GM15510 (cell line): ENCODE data around the gene BABAM1.

Experiments
- POLR2A ChIP-seq: IDR thresholded peaks from 3 replicates; pipeline ENCODE4 v1.6.1; 2011; ENCODE audit warnings: borderline replicate concordance; ENCODE audit not compliant: insufficient read length; ENCODE audit errors: extremely low read depth

BABAM1 gene

GRCh38 chr19:17283504-17283996, 16.3 kb downstream of the BABAM1 start:
- no peak for TF ChIP-seq POLR2A

GRCh38 chr19:17285415-17286135, 18.3 kb downstream of the BABAM1 start:
- TF ChIP-seq POLR2A: no peak

DNA sequence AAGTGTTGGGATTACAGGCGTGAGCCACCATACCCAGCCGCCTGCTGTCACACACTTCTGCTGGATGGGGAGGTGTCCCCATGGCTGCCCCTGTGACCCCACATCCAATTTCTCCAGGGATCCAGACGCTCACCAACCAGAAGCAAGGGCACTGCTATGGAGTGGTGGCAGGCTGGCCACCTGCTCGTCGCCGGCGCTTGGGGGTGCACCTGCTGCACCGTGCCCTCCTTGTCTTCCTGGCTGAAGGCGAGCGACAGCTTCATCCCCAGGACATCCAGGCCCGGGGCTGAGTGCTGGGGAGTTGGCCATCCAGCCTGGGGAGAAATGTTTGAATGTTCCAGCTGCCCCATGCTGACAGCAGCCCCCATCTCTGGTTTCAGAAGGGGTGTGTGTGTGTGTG, 19.0 kb downstream of the BABAM1 start:
- TF ChIP-seq POLR2A: no peak

DNA sequence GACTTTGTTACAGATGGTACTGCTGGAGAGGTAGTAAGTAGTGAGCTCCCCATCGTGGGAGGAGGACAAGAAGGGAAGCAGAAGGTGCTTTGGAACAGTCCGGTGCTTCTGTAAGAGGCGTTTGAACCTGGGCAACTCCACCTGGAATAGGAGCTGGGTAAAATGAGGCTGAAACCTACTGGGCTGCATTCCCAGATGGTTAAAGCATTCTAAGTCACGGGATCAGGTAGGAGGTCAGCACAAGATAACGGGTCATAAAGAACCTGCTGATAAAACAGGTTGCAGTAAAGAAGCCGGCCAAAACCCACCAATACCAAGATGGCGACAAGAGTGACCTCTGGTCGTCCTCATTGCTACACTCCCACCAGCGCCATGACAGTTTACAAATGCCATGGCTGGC, 19.5 kb downstream of the BABAM1 start:
- TF ChIP-seq POLR2A: no peak

DNA sequence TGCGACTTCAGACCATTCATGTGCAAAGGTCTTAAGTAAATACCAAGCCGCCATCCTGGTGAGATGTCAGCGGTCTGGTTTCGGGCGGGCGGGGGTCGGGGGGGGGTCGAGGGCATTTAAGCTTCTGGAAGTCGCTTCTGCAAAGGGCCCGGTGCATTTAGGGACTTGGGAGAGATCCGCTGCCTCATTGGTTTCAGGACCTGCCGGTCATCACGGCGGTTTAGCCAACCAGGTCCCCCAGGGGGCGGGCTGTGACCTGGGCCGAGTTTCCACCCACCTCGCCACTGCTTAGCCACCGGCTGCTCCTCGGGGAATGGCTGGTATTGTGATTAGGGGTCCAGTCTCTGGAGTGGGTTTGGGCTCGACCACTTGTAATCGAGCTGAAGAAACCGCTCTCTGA, 22.2 kb downstream of the BABAM1 start:
- TF ChIP-seq POLR2A: no peak

- TF ChIP-seq POLR2A: peak; percentile 64
Observed at GRCh38 chr19:17292301-17293074, 25.2 kb downstream of the BABAM1 start.

- TF ChIP-seq POLR2A: no peak
Observed at GRCh38 chr19:17293605-17294004, 26.4 kb downstream of the BABAM1 start.

DNA sequence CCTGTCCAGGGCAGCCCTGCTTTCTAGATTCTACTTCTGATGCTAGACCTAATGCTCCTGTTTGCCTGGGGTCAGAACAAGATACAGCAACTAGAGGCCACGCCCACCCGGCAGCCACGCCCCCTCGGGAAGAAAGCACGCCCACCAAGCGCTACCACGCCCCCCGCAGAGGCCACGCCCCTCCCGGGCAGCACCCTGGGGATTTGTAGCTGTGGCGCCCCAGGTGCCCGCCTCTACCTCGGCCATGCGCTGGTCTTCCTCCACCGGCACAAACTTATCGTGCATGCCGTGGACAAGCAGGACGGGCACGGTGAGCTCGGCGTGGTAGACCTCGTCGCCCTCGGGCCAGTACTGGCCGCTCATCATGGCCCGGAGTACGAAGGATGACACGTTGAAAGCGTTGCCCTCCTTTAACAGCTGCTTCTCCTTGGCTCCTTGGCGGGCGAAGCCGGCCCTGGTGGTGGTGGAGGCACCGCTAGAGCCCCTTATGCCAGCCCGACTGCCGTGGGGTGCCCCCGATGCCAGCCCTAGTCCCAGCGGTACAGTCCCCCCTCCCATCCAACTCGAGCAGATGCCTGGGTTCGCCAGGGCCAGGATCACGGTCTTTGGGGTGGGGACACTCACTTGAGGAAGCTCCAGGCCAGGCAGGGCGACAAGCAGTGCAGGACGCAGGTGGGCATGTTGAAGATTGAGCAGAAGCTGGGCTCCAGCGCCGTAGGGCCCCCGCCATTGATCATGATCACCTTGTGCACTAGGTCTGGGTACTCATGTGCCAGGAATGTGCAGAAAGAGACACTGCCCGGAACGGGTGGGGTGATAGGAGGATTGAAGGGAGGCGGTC, 27.0 kb downstream of the BABAM1 start:
- no peak for TF ChIP-seq POLR2A

DNA sequence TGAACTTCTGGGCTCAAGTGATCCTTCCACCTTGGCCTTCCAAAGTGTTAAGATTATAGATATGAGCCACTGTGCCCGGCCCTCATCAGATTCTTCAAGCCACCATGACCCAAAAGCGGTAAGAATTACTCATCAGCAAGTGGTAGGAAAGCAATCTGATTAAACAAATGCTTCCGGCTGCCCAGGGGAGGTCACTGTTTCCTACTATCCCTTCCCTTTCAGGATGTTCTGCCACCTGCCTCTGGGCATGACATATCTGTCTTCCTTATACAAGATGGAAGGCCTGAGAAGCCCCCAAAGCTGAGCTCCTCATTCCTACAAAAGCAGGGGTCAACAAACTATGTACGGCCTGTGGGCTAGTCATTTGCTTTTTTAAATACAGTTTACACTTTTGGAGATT, 29.0 kb downstream of the BABAM1 start:
- no peak for TF ChIP-seq POLR2A

- TF ChIP-seq POLR2A: no peak
Observed at GRCh38 chr19:17296976-17297375, 29.7 kb downstream of the BABAM1 start.

DNA sequence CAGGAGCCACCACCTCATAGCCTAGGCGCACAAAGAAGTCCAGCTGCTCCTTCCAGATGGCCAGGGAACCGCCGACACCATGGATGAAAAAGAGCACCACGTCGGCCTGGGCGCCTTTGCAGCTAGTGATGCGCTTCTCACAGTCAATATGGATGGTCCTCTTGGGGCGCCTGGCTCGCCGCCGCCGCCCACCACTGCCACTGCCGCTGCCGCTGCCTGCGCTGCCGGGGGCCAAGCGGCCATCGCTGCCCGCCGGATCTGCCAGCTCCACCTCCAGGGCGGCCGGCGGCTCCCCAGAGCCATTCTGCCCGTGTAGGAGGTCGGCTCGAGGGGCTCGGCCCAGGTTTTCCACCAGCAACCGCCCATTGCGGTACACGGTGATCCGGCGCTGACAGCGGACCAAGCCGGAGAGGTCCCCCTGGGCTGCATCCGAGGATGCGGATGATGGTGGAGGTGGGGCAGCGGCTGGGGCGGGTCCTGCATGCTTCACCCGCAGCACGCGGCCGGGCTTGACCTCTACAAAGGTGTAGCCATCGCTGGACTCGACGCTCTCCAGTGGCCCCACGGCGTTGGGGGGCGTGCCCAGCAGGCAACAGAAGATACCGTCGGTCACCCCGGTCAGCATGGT, 33.9 kb downstream of the BABAM1 start:
- no peak for TF ChIP-seq POLR2A

GRCh38 chr19:17302391-17303166, 35.3 kb downstream of the BABAM1 start:
- TF ChIP-seq POLR2A: no peak

GRCh38 chr19:17303167-17303939, 36.1 kb downstream of the BABAM1 start, which contains the start of gene ABHD8:
TSS of gene ABHD8 (minus strand) at chr19:17303425. CDS start at chr19:17301616, 1,809 bp downstream.
- TF ChIP-seq POLR2A: peak; percentile 52
